Activated naive CD8-positive, alpha-beta T cell treated with anti-CD3 and anti-CD28 coated beads, Interleukin-2, amount 50 U/mL, for 24 hours (primary cell): ENCODE results near the gene GLTP.
"Not testable (repeated sequence)": the region's sequence is repeated elsewhere in the genome, so short reads cannot be mapped to it uniquely, and the experiment has no call there.

Experiments
- ATAC-seq: fragments of 150-1000 bp; cut with Tn5 transposase; one replicate; pipeline ENCODE4 v1.10.0; 2021
- DNase-seq: peaks from one replicate; pipeline ENCODE4 v3.0.0; 2021
- H3K27ac Mint-ChIP-seq: one replicate; pipeline ENCODE4 v1.8.0; 2021; ENCODE audit warnings: mild to moderate bottlenecking, mixed read lengths
- H3K27me3 Mint-ChIP-seq: one replicate; pipeline ENCODE4 v1.8.0; 2021; ENCODE audit warnings: mixed read lengths
- H3K36me3 Mint-ChIP-seq: one replicate; pipeline ENCODE4 v1.8.0; 2021; ENCODE audit warnings: low read depth, mixed read lengths
- H3K4me1 Mint-ChIP-seq: one replicate; pipeline ENCODE4 v1.8.0; 2021; ENCODE audit warnings: mixed read lengths
- H3K4me3 Mint-ChIP-seq: one replicate; pipeline ENCODE4 v1.8.0; 2021; ENCODE audit warnings: mild to moderate bottlenecking, moderate library complexity, mixed read lengths
- H3K9me3 Mint-ChIP-seq: one replicate; pipeline ENCODE4 v1.8.0; 2021; ENCODE audit warnings: mixed read lengths

The GLTP gene

DNA sequence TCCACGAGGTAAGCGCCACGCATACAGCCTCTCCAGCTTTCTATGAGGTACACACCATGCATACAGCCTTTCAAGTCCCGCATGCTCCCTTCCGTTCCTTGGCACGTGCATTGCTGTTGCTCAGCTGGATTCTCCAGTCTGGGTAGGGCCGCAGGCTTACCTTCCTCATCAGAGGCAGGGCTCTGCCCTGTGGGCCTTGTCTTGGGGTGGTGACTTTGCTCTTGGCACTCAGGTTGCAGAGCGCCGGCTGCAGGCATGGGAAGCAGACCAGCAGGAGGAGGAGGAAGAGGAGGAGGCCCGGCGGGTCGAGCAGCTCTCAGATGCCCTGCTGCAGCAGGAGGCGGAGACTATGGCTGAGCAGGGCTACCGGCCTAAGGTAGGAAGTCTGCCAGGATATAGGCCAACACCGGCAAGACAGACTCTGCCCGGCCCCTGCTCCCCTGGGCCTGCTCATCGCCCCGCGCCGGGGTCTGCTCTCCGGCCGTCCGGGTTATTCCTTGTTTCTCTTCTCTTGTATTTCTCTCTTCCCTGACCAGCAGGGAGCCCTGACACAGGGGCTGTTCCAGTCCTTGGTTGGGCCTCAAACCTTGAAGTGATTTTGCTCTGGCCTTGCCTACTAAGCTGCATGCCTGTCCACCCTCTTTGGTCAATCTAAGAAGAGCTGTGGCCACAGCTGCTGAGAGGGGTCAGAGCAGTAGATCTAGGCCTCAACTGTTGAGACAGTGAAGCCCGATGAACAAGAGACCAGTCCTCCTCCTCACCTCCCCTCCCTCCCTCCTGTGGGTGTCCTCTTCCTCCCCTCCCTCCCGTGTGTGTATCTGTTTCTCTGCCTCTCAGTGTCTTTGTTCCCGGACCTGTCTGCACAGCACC lies 35.1 kb upstream of the GLTP start:
- no peak for DNase-seq
- Mint-ChIP-seq H3K27me3 (no peaks in the 10 kb centered on the region), H3K36me3 (peaks cover 43% of the 10 kb centered on the region), H3K27ac (no peak overlapping the region), H3K4me1 (no peaks in the 10 kb centered on the region), H3K9me3 (no peaks in the 10 kb centered on the region), H3K4me3 (no peak overlapping the region)
- ATAC-seq, result no peak

DNA sequence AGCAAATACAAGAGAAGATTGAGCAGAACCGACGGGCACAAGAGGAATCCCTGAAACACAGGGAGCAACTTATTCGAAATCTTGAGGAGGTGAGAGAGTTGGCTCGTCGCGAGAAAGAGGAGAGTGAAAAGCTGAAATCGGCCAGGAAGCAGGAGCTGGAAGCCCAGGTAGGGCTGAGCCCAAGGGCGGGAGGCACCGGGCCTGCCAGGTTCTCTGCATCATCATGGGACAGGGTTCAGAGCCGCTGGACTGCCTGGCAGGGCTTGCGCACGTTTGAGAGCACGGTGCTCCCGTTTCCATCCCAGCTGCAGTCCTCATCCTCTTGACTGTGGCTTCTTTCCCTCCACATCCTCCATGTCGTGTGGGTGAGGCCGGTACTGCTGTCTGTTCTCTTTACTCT lies 34.1 kb upstream of the GLTP start:
- Mint-ChIP-seq H3K4me3 (no peak overlapping the region), H3K9me3 (no peaks in the 10 kb centered on the region), H3K4me1 (no peaks in the 10 kb centered on the region), H3K27me3 (no peaks in the 10 kb centered on the region), H3K27ac (no peak overlapping the region), H3K36me3 (peaks cover 39% of the 10 kb centered on the region)
- ATAC-seq (no peak), DNase-seq (no peak)

DNA sequence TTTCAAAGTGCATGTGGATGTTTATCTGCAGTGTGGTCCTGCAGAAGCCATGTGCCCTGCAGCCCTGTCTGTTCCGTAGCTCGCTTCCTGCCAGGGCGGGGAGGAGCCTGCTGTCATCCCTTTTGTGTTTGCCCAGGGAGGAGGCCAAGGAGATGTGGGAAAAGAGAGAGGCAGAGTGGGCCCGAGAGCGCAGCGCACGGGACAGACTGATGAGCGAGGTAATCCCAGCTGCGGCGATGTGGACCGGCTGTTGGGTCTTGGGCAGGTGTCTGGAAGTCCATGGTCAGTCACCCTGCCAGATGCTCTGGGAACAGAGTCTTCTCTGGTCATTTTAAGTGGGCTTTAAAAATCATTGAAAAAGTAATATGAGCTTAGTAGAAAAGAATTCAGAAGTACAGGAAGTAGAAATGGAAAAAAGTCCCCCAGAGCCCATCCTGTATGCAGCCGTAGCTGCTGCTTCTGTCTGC lies 32.5 kb upstream of the GLTP start:
- Mint-ChIP-seq H3K27ac (no peak overlapping the region), H3K4me1 (no peaks in the 10 kb centered on the region)

DNA sequence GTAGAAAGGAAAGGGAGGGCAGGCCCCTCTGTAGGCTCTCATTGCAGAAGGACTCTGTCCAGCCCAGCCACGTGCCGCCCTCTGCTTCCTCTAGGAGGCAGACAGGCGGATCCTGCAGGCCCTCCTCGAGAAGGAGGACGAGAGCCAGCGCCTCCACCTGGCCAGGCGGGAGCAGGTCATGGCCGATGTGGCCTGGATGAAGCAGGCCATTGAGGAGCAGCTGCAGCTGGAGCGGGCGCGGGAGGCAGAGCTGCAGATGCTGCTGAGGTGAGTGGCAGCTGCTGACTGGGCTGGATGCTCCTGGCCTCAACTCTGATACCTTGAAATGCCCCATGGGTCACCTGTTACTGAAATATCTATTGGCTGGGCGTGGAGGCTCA lies 30.6 kb upstream of the GLTP start:
- no peak overlapping the region for H3K4me3 Mint-ChIP-seq
- peaks cover 49% of the 10 kb centered on the region for H3K36me3 Mint-ChIP-seq
- H3K27ac Mint-ChIP-seq, result no peak overlapping the region
- ATAC-seq (no peak), DNase-seq (peak; percentile 36)
- H3K9me3 Mint-ChIP-seq, result no peaks in the 10 kb centered on the region
- no peaks in the 10 kb centered on the region for H3K27me3 Mint-ChIP-seq
- no peaks in the 10 kb centered on the region for H3K4me1 Mint-ChIP-seq

More for the DNA sequence above, 32.5 kb upstream of the GLTP start:
- Mint-ChIP-seq H3K27me3 (no peaks in the 10 kb centered on the region), H3K4me3 (no peak overlapping the region), H3K36me3 (peaks cover 43% of the 10 kb centered on the region), H3K9me3 (no peaks in the 10 kb centered on the region)
- ATAC-seq (no peak), DNase-seq (no peak)

GRCh38 chr12:109910254-109910968 lies 30.1 kb upstream of the GLTP start:
- H3K4me1 Mint-ChIP-seq, result no peaks in the 10 kb centered on the region
- no peak overlapping the region for H3K27ac Mint-ChIP-seq
- peaks cover 47% of the 10 kb centered on the region for H3K36me3 Mint-ChIP-seq
- no peaks in the 10 kb centered on the region for H3K9me3 Mint-ChIP-seq
- ATAC-seq (no peak), DNase-seq (no peak)
- no peak overlapping the region for H3K4me3 Mint-ChIP-seq
- H3K27me3 Mint-ChIP-seq, result no peaks in the 10 kb centered on the region

GRCh38 chr12:109905301-109905700 lies 25.0 kb upstream of the GLTP start:
- no peak overlapping the region for H3K27ac Mint-ChIP-seq
- H3K9me3 Mint-ChIP-seq, result no peaks in the 10 kb centered on the region
- ATAC-seq, result no peak
- no peak overlapping the region for H3K4me3 Mint-ChIP-seq
- H3K4me1 Mint-ChIP-seq, result peaks cover 12% of the 10 kb centered on the region
- no peak for DNase-seq
- no peaks in the 10 kb centered on the region for H3K27me3 Mint-ChIP-seq
- peaks cover 43% of the 10 kb centered on the region for H3K36me3 Mint-ChIP-seq

GRCh38 chr12:109902891-109903418 lies 22.6 kb upstream of the GLTP start:
- Mint-ChIP-seq H3K27ac (no peak overlapping the region), H3K4me3 (no peak overlapping the region), H3K27me3 (no peaks in the 10 kb centered on the region), H3K9me3 (no peaks in the 10 kb centered on the region), H3K36me3 (peaks cover 35% of the 10 kb centered on the region), H3K4me1 (peaks cover 23% of the 10 kb centered on the region)
- DNase-seq, result no peak
- no peak for ATAC-seq

- ATAC-seq (peak; percentile 13), DNase-seq (peak; percentile 13)
- Mint-ChIP-seq H3K4me1 (peaks cover 23% of the 10 kb centered on the region), H3K27me3 (no peaks in the 10 kb centered on the region), H3K27ac (peak overlapping the region; percentile 99), H3K36me3 (peaks cover 27% of the 10 kb centered on the region), H3K9me3 (no peaks in the 10 kb centered on the region), H3K4me3 (peak overlapping the region; percentile 98)
Measured at GRCh38 chr12:109900752-109901580, 20.6 kb upstream of the GLTP start.

DNA sequence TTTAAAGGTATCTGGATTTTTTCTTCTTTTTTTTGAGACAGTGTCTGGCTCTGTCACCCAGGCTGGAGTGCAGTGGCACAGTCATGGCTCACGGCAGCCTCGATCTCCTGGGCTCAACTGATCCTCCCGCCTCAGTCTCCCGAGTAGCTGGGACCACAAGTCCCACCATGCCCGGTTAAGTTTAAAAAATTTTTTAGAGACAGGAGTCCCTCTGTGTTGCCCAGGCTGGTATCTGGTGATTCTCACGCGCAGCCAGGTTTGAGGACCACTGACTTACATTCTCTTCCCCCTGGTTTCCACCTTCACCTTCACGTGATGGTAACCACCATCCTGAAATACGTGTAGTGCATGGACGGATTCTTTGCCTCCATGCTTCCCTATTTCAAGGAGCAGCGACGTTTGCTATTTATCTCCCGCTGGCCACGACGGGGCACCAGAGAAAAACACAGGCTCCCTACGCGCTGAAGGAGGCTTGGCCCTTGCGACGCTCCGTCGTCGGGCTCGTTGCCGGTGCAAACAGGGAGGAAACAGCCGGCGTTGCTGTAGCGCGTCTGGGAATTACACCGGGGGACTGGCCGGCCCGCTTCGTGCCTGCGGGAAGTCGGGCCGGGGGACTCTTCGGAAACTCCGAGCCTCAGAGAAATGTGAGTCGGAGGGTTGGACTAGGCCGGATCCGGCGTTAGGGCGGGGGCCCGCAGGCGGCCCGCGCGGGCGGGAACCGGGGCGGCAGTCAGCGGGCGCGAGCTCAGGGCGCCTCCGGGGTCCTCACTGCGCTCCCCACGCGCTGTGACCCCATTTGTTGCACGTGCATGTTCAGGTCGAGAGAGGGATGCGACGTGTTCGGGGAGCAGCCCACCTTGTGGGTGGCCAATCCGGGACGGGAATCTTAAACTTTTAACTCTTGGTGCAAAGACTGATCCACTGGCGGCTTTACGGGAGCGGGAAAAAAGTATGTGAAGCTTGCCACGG lies 19.7 kb upstream of the GLTP start, which contains the start of gene TCHP:
Gene TCHP (plus strand): TSS at position 492 of the 969 bp plus-strand sequence. CDS start 2,753 bp downstream, outside the sequence.
- H3K27ac Mint-ChIP-seq, result peak within 1 kb of the TSS; percentile 99
- no peaks in the 10 kb centered on the region for H3K9me3 Mint-ChIP-seq
- ATAC-seq, result peak; percentile 87
- H3K36me3 Mint-ChIP-seq, result peaks cover 24% of the 10 kb centered on the region
- H3K4me3 Mint-ChIP-seq, result peak within 1 kb of the TSS; percentile 98
- H3K4me1 Mint-ChIP-seq, result peaks cover 23% of the 10 kb centered on the region
- H3K27me3 Mint-ChIP-seq, result no peaks in the 10 kb centered on the region
- DNase-seq, result peak; percentile 71

DNA sequence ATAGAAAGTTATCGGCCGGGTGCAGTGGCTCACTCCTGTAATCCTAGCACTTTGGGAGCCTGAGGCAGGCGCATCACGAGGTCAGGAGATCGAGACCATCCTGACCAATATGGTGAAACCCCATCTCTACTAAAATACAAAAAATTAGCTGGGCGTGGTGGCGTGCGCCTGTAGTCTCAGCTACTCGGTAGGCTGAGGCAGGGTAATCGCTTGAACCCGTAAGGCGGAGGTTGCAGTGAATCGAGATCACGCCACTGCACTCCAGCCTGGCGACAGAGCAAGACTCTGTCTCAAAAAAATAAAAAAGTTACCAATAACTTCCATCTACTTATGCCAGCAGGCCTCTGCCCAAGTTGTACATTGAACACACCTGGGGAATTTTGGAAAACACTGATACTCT lies 19.0 kb upstream of the GLTP start:
- H3K27me3 Mint-ChIP-seq, H3K9me3 Mint-ChIP-seq, DNase-seq, ATAC-seq: not testable (repeated sequence)
- peak overlapping the region; percentile 98 for H3K4me3 Mint-ChIP-seq
- peaks cover 17% of the 10 kb centered on the region for H3K36me3 Mint-ChIP-seq
- H3K4me1 Mint-ChIP-seq, result peaks cover 23% of the 10 kb centered on the region
- peak overlapping the region; percentile 99 for H3K27ac Mint-ChIP-seq

DNA sequence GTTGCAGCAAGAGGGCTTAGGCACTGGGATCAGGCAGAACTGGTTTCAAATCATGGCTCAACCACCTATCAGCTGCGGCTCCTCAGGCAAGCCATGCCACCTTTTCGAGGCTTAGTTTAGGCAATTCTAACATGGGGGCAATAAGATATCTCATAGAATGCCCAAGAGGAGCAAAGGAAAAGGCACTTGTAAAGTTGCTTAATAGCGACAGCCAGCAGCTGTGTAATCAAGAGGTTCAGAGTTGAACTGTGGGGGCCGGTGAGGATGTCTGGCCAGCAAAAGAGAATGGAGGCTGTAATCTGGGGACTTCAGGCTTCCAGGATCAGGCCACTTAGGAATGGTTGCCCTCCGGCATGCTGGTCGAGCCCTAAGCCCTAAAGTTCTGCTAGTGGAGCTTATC lies 16.7 kb upstream of the GLTP start:
- no peak overlapping the region for H3K27ac Mint-ChIP-seq
- H3K9me3 Mint-ChIP-seq, result no peaks in the 10 kb centered on the region
- H3K36me3 Mint-ChIP-seq, result peaks cover 6% of the 10 kb centered on the region
- no peak for DNase-seq
- H3K4me1 Mint-ChIP-seq, result peaks cover 39% of the 10 kb centered on the region
- ATAC-seq, result no peak
- H3K27me3 Mint-ChIP-seq, result no peaks in the 10 kb centered on the region
- H3K4me3 Mint-ChIP-seq, result no peak overlapping the region

DNA sequence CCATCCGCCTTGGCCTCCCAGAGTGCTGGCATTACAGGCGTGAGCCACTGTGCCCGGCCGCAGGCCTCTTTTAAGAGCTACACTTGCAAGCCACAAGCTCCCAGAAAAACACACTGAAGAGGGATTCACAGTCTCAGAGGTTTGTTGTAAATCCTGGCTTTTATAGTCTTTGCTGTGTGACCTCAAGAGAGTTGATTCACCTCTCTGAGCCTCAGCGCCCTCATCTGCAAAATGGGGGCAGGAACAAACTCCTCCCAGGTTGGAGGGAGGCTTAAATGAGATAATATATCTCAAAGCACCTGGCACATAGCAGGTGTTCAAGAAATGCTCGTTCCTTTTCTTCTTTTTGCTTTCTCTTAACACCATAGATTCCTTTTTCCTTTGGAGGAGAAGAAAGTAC lies 15.8 kb upstream of the GLTP start:
- peaks cover 32% of the 10 kb centered on the region for H3K4me1 Mint-ChIP-seq
- DNase-seq (no peak), ATAC-seq (no peak)
- no peak overlapping the region for H3K4me3 Mint-ChIP-seq
- peaks cover 6% of the 10 kb centered on the region for H3K36me3 Mint-ChIP-seq
- no peaks in the 10 kb centered on the region for H3K9me3 Mint-ChIP-seq
- H3K27me3 Mint-ChIP-seq, result no peaks in the 10 kb centered on the region
- no peak overlapping the region for H3K27ac Mint-ChIP-seq

- Mint-ChIP-seq H3K4me3 (no peak overlapping the region), H3K4me1 (peaks cover 27% of the 10 kb centered on the region)
Measured at GRCh38 chr12:109894939-109895338, 14.6 kb upstream of the GLTP start.

More at GRCh38 chr12:109894939-109895338, 14.6 kb upstream of the GLTP start:
- DNase-seq (no peak), ATAC-seq (no peak)
- no peak overlapping the region for H3K27ac Mint-ChIP-seq
- no peaks in the 10 kb centered on the region for H3K27me3 Mint-ChIP-seq
- no peaks in the 10 kb centered on the region for H3K9me3 Mint-ChIP-seq
- H3K36me3 Mint-ChIP-seq, result peaks cover under 1% of the 10 kb centered on the region
